ENCODE results near the gene NLK.
"Not testable (repeated sequence)": the region's sequence is repeated elsewhere in the genome, so short reads cannot be mapped to it uniquely, and the experiment has no call there.

- not testable (repeated sequence) for TF ChIP-seq POLR2AphosphoS5 (IDR thresholded peaks at IDR 0.05; ENCODE audit: insufficient read depth, low read depth, low read length); CTCF (IDR thresholded peaks at IDR 0.05; ENCODE audit: extremely low read depth in 1 of 2, insufficient read depth in 1 of 2, low read depth in 1 of 2, low read length in 2 of 2); EZH2 (IDR thresholded peaks at IDR 0.05; ENCODE audit: borderline replicate concordance, low read depth, low read length, severe bottlenecking)
Observed at GRCh38 chr17:28243268-28243667, 200.8 kb downstream of the NLK start.

All from endothelial cell of umbilical vein (primary cell).